MM.1S (cell line): Measurements from ENCODE around the gene RIMBP3C.
"Not testable (repeated sequence)": the region's sequence is repeated elsewhere in the genome, so short reads cannot be mapped to it uniquely, and the experiment has no call there.

Experiments used
- DNase-seq: peaks from one replicate; pipeline ENCODE4 v3.0.0-alpha.2; 2015
- H2AFZ ChIP-seq: fragments of 300-600 bp; sonication (generic); 2 replicates; pipeline ENCODE4 v1.6.0; 2016; ENCODE audit warnings: antibody characterized with exemption, low read length
- H3F3A ChIP-seq: fragments of 300-600 bp; sonication (generic); 2 replicates; pipeline ENCODE4 v1.6.1; 2016; ENCODE audit warnings: mild to moderate bottlenecking, antibody characterized with exemption, low read length, moderate library complexity, mixed read lengths; ENCODE audit not compliant: insufficient read depth
- H3K27ac ChIP-seq: fragments of 300-600 bp; sonication (generic); 2 replicates; pipeline ENCODE4 v1.5.1; 2016; ENCODE audit warnings: mild to moderate bottlenecking, low read length
- H3K27me3 ChIP-seq: fragments of 300-600 bp; sonication (generic); replicated peaks from 2 replicates; pipeline ENCODE4 v1.6.0; 2016; ENCODE audit warnings: low read length; ENCODE audit not compliant: insufficient read depth
- H3K36me3 ChIP-seq: fragments of 300-600 bp; sonication (generic); replicated peaks from 2 replicates; pipeline ENCODE4 v1.6.1; 2016; ENCODE audit warnings: mild to moderate bottlenecking, low read length, mixed read lengths; ENCODE audit not compliant: insufficient read depth
- H3K4me1 ChIP-seq: fragments of 300-600 bp; sonication (generic); 2 replicates; pipeline ENCODE4 v1.6.1; 2016; ENCODE audit warnings: low read length, mixed read lengths
- H3K4me2 ChIP-seq: fragments of 300-600 bp; sonication (generic); 2 replicates; pipeline ENCODE4 v1.6.0; 2016; ENCODE audit warnings: low read depth, low read length
- H3K4me3 ChIP-seq: fragments of 300-600 bp; sonication (generic); 2 replicates; pipeline ENCODE4 v1.5.1; 2016; ENCODE audit warnings: low read length, mixed read lengths
- H3K79me2 ChIP-seq: fragments of 300-600 bp; sonication (generic); 2 replicates; pipeline ENCODE4 v1.6.1; 2016; ENCODE audit warnings: mixed run types, low read length, mixed read lengths
- H3K9ac ChIP-seq: fragments of 300-600 bp; sonication (generic); 2 replicates; pipeline ENCODE4 v1.6.1; 2016; ENCODE audit warnings: low read length, mixed read lengths
- H3K9me2 ChIP-seq: fragments of 300-600 bp; sonication (generic); replicated peaks from 2 replicates; pipeline ENCODE4 v1.6.1; 2016; ENCODE audit warnings: mild to moderate bottlenecking, low read length, mixed read lengths; ENCODE audit not compliant: insufficient read depth
- H3K9me3 ChIP-seq: fragments of 300-600 bp; sonication (generic); replicated peaks from 2 replicates; pipeline ENCODE4 v1.6.1; 2016; ENCODE audit warnings: mild to moderate bottlenecking, low read length, mixed read lengths; ENCODE audit not compliant: insufficient read depth
- H4K20me1 ChIP-seq: fragments of 300-600 bp; sonication (generic); 2 replicates; pipeline ENCODE4 v1.6.1; 2016; ENCODE audit warnings: mild to moderate bottlenecking, low read length, moderate library complexity, mixed read lengths; ENCODE audit not compliant: insufficient read depth
- CTCF ChIP-seq: fragments of 300-600 bp; sonication (generic); IDR thresholded peaks from 2 replicates; pipeline ENCODE4 v1.5.1; 2016; ENCODE audit warnings: antibody characterized with exemption, low read length, mixed read lengths
- EZH2 ChIP-seq: fragments of 300-600 bp; sonication (generic); optimal IDR thresholded peaks from 2 replicates; pipeline ENCODE3; 2017; ENCODE audit warnings: low read depth, mild to moderate bottlenecking, antibody characterized with exemption, low read length, mixed read lengths
- EZH2phosphoT487 ChIP-seq: fragments of 300-600 bp; sonication (generic); IDR thresholded peaks from 2 replicates; pipeline ENCODE4 v1.6.1; 2018; ENCODE audit warnings: antibody characterized with exemption, low read length

RIMBP3C gene

DNA sequence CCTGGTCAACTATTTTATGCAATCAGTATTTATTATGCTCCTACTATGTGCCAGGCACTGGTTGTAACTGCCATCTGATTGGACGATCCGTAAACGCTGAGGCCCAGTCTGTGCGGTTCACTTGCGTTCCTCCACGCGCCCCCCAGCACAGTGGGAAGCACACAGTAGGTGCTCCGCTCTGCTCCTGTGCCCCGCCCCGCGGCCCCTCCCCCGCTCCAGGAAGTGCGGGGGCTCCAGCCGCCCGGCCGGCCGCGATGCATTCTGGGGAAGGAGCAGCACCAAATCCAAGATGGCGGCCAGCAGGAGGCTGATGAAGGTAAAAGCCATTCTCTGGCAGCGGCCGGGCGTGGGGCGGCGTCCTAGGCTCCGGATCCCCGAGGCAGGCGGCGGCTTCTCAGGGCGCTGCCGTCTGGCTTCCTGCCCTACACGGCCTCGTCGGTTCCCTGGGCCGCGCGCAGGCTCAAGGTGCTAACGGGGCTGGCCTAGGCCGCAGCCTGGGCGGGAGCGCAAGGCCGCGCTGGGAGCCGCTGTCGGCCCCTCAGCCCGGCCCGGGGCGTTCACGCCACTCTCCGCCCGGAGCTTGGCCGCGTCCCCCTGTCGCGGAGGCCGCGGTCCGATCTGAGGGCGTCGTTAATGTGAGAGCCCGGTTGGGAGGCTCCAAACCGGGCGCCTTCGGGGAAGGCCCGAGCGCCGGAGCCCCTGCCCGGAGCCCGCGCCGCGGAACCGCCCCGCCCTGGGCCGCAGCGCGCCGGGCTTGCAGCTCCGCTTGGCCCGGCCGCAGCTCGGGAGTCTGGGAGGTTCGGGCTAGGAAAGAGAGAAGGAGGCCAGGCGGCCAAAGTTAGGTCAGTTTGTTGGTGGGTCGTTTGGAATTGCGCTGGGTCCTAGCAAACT lies 16.4 kb upstream of the RIMBP3C start, which contains the start of gene UBE2L3:
UBE2L3 (plus strand) TSS at position 259 of the 891 bp plus-strand sequence; CDS start at position 290, 31 bp downstream.
- H3K9ac ChIP-seq: peak within 1 kb of the TSS; percentile 96
- H3F3A ChIP-seq: no peaks in the 10 kb centered on the region
- peak; percentile 81 for DNase-seq
- peaks cover 34% of the 10 kb centered on the region for H4K20me1 ChIP-seq
- H3K4me1 ChIP-seq: peaks cover 20% of the 10 kb centered on the region
- H3K36me3 ChIP-seq: no peaks in the 10 kb centered on the region
- no peaks in the 10 kb centered on the region for H3K27me3 ChIP-seq
- H3K4me2 ChIP-seq: peak within 1 kb of the TSS; percentile 83
- TF ChIP-seq EZH2phosphoT487 (no peak), CTCF (no peak), EZH2 (no peak)
- peaks cover 55% of the 10 kb centered on the region for H3K79me2 ChIP-seq
- H2AFZ ChIP-seq: peak within 1 kb of the TSS; percentile 74
- no peaks in the 10 kb centered on the region for H3K9me2 ChIP-seq
- peak within 1 kb of the TSS; percentile 60; the same call in 1 of the 2 replicates for H3K27ac ChIP-seq
- H3K9me3 ChIP-seq: no peaks in the 10 kb centered on the region
- H3K4me3 ChIP-seq: peak within 1 kb of the TSS; percentile 98

GRCh38 chr22:21564411-21564810 lies 13.2 kb upstream of the RIMBP3C start:
- Histone ChIP-seq H3K36me3 (no peaks in the 10 kb centered on the region), H3K9me3 (no peaks in the 10 kb centered on the region), H3F3A (no peaks in the 10 kb centered on the region), H3K4me1 (peaks cover 2% of the 10 kb centered on the region), H3K27ac (no peak overlapping the region), H3K4me3 (no peak overlapping the region), H3K4me2 (no peak overlapping the region), H4K20me1 (peaks cover 3% of the 10 kb centered on the region), H3K27me3 (no peaks in the 10 kb centered on the region), H2AFZ (no peak overlapping the region), H3K9ac (no peak overlapping the region), H3K9me2 (no peaks in the 10 kb centered on the region), H3K79me2 (peaks cover 22% of the 10 kb centered on the region)
- no peak for DNase-seq
- no peak for TF ChIP-seq CTCF
- TF ChIP-seq EZH2: no peak
- TF ChIP-seq EZH2phosphoT487: no peak

GRCh38 chr22:21563912-21564311 lies 12.7 kb upstream of the RIMBP3C start:
- Histone ChIP-seq H3K9ac (no peak overlapping the region), H3K9me3 (no peaks in the 10 kb centered on the region), H3F3A (no peaks in the 10 kb centered on the region), H3K27me3 (no peaks in the 10 kb centered on the region), H3K4me1 (no peaks in the 10 kb centered on the region), H4K20me1 (no peaks in the 10 kb centered on the region), H3K27ac (no peak overlapping the region), H3K4me2 (no peak overlapping the region), H2AFZ (no peak overlapping the region), H3K9me2 (no peaks in the 10 kb centered on the region), H3K79me2 (peaks cover 17% of the 10 kb centered on the region), H3K4me3 (no peak overlapping the region), H3K36me3 (no peaks in the 10 kb centered on the region)
- DNase-seq: no peak
- no peak for TF ChIP-seq CTCF

DNA sequence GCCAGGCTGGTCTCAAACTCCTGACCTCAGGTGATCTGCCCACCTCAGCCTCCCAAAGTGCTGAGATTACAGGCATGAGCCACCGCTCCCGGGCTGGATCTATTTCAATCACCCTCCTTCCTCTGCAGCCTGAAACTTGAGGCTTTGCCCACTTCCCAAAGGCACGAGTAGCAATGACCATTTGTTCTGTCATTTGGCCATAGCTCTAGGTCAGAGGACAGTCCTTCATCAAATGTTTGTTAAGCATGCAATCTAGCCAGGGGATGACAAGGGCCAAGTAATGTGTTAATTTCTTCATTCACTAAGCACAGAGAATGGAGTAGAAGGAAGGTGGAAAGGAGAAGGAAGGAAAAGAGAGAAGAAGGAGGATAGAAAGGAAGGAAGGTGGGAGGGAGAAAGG lies 9.4 kb upstream of the RIMBP3C start:
- not testable (repeated sequence) for H3K27me3 ChIP-seq, H3K4me3 ChIP-seq, H3K36me3 ChIP-seq, H3K4me1 ChIP-seq, H3K9me2 ChIP-seq, H3K4me2 ChIP-seq, H3F3A ChIP-seq, H3K9me3 ChIP-seq, H3K79me2 ChIP-seq, H2AFZ ChIP-seq, H3K27ac ChIP-seq, H4K20me1 ChIP-seq, H3K9ac ChIP-seq, DNase-seq

- H2AFZ ChIP-seq, H3K36me3 ChIP-seq, H3F3A ChIP-seq: not testable (repeated sequence)
Measured at GRCh38 chr22:21559345-21560125, 8.3 kb upstream of the RIMBP3C start.

More at GRCh38 chr22:21559345-21560125, 8.3 kb upstream of the RIMBP3C start:
- not testable (repeated sequence) for H4K20me1 ChIP-seq, H3K4me2 ChIP-seq, H3K9me3 ChIP-seq, H3K9ac ChIP-seq, H3K27me3 ChIP-seq, H3K9me2 ChIP-seq, H3K4me3 ChIP-seq, H3K4me1 ChIP-seq, H3K79me2 ChIP-seq, H3K27ac ChIP-seq, DNase-seq
